HG02840 (cell line): ENCODE data around the gene COBLL1.
"Not testable (repeated sequence)": the region's sequence is repeated elsewhere in the genome, so short reads cannot be mapped to it uniquely, and the experiment has no call there.

Source experiments
- ATAC-seq: cut with Tn5 transposase; IDR thresholded peaks from one replicate; pipeline ENCODE4 v1.9.1; 2021; ENCODE audit warnings: mild to moderate bottlenecking, moderate library complexity, moderate number of reproducible peaks; ENCODE audit not compliant: unreplicated experiment, low FRiP score

Gene COBLL1, protein sequence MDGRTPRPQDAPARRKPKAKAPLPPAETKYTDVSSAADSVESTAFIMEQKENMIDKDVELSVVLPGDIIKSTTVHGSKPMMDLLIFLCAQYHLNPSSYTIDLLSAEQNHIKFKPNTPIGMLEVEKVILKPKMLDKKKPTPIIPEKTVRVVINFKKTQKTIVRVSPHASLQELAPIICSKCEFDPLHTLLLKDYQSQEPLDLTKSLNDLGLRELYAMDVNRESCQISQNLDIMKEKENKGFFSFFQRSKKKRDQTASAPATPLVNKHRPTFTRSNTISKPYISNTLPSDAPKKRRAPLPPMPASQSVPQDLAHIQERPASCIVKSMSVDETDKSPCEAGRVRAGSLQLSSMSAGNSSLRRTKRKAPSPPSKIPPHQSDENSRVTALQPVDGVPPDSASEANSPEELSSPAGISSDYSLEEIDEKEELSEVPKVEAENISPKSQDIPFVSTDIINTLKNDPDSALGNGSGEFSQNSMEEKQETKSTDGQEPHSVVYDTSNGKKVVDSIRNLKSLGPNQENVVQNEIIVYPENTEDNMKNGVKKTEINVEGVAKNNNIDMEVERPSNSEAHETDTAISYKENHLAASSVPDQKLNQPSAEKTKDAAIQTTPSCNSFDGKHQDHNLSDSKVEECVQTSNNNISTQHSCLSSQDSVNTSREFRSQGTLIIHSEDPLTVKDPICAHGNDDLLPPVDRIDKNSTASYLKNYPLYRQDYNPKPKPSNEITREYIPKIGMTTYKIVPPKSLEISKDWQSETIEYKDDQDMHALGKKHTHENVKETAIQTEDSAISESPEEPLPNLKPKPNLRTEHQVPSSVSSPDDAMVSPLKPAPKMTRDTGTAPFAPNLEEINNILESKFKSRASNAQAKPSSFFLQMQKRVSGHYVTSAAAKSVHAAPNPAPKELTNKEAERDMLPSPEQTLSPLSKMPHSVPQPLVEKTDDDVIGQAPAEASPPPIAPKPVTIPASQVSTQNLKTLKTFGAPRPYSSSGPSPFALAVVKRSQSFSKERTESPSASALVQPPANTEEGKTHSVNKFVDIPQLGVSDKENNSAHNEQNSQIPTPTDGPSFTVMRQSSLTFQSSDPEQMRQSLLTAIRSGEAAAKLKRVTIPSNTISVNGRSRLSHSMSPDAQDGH

DNA sequence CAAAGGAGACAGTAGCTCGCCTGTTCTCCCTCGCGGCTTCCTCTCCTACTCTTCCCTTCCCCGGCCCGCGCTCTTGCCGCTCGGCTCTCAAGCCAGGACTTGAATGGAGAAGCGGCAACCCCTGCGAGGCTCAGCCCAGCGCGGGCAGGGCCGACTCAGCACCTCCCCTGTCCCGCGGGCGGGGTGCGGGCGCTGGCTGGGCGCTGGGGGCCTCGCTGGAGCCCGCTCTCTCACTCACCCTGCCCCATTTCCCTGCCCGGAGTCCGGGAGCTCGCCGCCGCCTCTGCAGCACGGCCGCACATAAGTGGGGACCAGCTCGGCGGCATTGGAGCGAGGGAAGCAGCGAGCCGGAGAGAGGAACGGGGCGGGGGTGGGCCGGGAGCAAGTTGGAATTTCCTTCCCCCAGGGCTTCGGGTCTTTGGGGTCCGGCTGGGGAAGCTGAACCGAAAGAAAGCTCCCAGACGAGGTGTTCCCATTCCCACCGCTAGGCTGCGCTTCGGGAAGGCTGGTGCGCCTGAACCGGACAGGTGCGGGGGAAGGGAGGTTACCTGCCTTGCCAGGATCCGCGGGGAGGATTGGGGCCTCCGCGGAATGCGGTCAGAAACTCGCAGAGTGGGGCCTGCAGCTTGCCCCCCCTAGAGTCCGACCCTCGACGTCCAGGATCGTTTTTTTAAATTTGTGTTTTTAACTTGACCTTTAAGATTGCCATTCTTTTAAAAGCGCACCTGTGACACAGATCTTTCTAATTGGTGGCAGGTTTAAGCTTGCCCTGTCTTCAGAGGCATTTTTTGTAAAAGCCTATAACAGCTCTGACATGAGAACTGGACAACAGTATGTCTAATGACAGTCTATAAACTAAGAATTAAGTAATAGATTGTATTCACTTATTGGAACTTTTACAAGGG is at the start of gene COBLL1:
Gene COBLL1 (minus strand): TSS at position 105 of the 905 bp plus-strand sequence. CDS start 627 bp downstream, outside the sequence.
- ATAC-seq: peak; percentile 55

DNA sequence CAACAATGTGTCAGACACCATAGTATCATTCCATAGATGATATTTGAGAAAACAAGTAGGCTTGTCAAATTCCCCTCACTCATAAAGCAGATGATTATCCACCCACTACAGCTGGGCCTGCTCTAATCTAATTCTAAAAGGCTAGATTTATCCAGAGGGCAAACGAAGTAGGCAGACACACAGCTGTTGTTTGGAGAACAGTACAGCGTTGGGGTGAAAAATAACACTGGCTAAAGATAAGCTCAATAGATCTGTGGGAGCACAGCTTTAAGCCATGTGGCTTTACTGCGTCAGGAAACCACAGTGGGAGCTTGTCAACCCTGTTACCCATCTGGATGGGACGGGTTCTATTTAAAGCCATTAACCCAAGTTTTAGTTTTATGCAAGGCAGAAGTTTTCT is 48.9 kb upstream of the COBLL1 start:
- ATAC-seq: no peak

DNA sequence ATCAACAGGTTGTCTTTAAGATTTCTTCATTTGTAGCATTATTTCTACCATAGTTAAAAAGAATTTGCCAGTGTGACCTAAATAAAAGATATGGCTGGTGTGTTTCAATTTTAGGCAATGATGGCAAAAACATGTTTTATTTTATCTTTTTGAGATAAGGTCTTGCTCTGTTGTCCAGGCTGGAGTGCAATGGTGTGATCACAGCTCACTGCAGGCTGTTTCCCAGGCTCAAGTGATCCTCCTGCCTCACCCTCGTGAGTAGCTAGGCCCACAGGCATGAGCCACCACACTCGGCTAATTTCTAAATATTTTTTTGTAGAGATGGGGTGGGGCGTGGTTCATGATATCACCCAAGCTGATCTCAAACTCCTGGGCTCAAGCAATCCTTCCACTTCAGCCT is 47.0 kb upstream of the COBLL1 start:
- ATAC-seq: no peak

DNA sequence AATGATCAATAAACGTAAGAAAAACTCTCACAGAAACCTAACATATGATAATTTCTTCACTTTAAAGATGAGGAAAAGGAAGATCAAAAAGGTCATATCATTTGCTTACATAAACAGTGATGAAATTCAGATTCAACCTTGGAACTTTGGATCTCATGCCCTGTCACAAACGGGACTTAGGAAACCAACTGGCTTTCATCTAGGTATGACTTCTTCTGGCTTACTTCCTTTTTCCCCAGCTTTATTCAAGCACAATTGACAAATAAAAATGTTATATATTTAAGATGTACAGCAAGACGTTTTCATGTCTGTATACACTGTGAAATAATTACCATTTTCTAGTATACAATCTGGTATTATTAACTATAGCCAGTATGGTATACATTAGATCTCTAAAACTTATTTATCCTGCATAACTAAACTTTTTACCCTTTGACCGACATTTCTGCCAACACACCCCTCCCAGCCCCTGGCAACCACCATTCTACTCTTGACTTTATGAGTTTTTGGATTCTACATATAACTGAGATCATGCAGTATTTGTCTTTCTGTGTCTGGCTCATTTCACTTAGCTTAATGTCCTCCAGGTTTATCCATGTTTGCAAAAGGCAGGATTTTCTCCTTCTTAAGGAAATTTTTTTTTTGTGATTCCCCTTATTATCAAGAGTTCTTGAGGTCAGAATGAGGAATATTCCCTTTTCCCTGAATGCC is 46.0 kb upstream of the COBLL1 start:
- ATAC-seq: no peak

DNA sequence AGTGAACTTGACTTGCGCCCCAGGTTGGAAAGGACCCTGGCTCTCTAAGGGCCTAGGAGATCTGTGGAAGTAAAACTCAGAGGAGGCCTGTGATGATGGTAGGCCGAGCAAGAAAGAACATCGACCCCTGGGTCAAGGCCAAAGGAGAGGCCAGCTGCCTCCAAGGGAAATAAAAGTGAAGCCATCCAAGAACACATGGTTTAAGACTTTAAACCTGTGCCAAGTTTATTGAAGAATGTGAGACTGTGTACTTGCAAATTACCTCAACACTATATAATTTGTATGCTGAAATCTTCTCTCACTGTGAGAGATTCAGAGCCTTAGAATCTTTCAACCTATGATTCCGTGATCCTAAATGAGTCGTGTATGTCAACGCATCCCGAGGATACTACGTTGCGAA is 40.7 kb upstream of the COBLL1 start:
- no peak for ATAC-seq

DNA sequence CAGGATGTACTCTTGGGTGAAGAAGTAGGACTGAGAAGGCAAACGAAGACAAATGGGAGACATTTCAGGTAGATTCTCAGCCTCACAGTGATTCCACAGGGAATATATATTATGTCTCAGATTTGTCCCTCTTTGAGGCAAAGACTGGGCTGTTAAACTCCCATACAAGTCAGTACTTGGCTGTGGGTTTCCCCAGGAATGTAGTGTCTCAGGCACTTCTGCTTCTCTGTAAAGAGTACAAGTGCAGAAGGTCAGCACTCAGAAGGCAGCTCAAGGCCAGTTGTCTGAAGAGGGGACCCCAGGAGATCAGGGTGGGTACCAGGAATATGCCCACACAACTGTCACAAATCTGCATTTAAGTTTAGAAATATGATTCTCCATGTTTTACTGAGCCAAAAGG is 39.9 kb upstream of the COBLL1 start:
- no peak for ATAC-seq

DNA sequence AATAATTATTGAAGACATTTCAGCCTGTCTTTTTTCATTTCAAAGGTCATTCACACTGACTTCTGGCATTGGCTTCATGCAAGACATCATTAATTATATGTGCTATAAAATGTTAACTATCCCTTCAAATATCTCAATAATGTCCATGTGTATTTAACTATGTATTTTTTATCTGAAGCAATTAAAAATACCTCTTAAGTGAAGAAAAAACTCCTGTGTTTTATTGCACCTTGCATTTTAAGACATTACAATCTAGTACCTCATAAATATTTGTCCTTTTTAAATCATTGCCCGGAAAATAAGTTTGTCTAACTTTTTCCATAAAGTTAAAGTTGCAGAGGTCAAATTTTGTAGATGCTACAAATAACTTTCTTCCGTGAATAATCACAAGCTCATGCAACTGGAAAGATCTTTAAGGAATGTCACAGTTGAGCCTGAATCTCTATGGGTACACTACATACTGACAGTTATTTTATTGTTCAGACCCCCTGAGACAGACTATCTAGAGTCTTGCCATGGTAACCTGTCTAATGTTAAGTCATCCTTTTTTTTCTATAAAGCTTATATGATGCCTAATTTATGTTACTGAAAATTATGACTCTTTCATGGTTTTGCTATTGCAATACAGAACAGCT is 38.4 kb upstream of the COBLL1 start:
- ATAC-seq: no peak

DNA sequence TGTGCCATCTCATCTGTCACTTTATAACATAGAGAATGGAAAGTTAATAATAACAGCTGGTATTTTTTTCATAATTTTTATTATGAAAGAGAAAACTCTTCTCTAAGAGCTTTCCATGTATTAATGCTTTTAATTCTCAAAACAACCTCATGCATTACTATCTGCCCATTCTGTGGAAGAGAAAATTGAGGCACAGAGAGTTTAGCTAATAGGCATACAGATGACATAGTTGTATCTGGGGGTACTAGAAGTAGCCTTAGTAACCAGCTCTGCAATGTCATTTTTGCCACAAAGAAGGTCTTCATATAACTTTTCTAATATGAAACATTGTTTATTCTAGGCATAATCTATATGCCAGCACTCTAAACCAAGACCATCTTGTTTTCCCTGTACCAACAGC is 36.3 kb upstream of the COBLL1 start:
- ATAC-seq: no peak

DNA sequence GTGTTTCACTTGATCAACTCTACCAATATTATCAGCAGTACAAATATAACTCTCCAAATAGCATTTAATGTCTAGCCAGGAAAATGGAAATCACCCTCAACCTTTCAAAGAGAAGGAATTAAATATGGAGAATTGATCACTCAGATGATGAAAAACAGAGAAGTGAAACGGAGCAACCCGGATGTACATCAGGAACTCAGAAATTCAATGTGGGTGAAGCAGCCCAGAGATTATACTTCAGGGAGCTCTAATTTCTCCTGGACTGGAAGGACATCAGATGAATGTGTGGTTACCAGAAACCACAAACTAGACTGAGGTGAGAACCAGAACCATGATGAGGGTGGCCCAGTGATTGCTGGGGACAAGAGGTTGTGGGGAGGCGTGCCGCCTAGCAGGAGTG is 35.5 kb upstream of the COBLL1 start:
- ATAC-seq: no peak

DNA sequence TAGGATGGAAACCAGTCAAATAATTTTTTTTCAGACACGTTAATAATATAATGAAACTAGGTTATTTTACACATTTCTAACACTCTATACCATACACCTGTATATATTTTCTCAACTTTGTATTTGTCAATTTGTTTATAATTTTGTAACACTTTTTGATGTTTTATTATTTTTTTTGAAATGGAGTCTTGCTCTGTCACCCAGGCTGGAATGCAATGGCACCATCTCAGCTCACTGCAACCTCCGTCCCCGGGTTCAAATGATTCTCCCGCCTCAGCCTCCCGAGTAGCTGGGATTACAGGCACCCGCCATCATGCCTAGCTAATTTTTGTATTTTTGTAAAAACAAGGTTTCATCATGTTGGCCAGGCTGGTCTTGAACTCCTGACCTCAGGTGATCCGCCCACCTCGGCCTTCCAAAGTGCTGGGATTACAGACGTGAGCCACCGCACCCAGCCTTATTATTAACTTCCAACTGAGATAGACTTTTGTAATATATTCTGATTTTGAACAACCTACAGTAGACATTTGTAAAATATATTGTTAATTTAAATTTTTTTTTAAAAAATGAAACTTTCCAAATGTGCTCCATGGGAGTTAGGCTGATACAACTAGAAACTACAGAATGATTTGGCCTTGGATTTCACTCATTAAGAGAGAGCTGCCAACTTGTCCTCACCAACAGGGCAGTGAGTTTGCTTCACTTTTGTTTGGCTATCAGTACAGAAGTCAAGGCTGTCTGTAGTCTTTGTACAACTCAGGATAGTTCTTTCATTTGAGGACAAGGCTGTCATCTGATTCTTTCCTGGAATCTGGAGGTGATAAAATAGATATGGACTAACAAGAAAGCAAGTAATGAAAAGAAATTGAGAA is 33.9 kb upstream of the COBLL1 start:
- ATAC-seq: no peak

DNA sequence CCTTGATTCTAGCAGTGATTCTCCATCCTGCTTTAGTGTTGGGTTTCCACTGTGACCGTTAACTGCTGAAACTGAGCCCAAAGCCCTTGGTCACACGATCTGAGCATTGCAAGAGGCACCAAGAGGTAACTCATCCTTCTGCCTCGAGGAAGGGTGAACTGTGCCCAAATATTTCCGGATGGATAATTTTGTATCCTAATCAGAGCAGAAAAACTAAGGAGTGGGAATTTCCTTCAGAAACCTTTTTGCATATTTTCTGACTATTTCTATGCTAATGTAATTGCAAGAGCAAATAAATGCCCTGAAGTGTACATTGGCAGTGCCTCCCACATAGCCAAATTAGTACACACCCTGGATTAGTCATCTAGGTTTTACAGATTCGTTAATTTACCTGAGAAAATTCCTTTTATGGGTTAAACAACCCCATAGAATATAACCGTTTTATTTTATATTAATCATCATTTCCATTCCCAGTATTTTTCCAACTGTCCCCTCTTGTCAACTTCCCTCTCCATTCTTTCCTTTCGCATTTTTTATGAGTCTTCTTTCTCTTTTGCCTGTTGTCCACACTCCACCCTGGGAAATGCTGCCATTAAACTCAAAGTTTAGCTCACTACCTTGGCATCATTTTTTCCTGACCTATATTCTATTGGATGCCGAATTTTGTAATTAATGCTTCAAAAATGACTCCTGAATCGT is 31.7 kb upstream of the COBLL1 start:
- ATAC-seq: no peak

DNA sequence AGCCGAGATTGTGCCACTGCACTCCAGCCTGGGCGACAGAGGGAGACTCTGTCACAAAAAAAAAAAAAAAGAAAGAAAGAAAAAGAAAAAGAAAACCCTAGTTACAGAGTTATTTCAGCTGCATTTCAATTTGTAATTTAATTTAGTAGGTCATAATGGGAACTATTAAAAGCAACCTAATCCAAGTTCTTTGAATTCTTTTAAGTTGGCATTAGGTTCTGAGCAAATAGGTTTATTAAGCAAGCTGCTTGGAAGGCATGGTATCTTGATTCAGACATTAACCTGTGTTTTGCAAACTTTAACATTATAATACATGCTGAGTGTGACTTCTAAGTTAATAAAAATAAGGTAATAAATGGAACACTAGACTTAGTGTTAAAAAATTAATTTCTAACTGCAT is 29.8 kb upstream of the COBLL1 start:
- no peak for ATAC-seq

DNA sequence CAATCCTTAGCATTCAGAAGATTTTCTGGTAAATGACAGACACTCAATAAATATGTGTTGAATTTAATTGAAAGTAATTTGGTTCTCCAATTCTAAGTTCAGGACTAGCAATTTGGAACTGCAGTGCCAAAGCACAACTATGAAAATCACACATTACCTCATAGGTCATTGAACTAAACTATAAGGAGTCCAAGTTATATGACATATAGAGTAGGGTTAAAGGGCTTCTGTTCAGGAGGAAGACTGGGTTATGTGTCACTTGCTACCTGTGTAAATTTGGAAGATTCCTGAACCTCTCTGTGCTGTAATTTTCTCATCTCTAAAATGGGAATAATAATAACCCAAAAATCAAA is 27.8 kb upstream of the COBLL1 start:
- no peak for ATAC-seq

DNA sequence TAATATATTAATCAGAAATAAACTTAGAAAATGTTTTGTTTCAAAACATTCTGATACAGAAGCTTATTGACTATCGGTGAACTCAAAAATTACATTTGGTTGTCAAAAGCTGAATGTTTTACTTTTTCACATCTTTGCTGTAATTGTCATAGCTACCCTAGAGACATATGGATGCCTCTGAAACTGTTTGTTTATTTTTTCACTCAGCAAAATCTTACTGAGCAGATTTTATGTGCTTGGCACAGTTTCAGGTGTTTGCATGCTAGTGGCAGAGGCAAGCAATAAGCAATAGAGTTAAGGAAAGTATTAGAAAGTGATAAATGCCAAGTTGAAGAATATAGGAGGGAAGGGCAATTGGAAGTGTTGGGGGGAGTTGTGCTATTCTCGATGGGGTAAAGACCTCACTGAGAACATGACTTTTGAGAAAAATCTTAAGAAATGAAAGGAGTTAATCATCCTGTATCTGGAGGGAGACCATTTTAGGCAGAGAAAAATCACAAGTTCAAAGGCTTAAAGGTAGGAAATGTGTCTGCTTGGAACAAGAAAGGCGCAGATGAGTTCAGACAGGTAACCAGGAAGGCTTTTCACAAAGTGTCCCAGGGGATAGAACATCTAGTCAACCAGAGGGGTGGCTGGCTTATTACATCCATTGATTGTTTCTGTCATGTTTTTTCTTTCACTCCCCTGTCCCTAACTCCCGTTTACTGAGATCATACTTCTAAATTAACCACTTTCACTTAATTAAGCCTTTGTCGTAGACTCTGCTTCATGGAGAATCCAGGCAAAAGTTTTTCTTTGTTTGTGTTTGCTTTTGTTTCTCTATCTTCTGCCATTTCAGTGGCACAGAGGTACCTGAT is 27.2 kb upstream of the COBLL1 start:
- ATAC-seq: no peak

DNA sequence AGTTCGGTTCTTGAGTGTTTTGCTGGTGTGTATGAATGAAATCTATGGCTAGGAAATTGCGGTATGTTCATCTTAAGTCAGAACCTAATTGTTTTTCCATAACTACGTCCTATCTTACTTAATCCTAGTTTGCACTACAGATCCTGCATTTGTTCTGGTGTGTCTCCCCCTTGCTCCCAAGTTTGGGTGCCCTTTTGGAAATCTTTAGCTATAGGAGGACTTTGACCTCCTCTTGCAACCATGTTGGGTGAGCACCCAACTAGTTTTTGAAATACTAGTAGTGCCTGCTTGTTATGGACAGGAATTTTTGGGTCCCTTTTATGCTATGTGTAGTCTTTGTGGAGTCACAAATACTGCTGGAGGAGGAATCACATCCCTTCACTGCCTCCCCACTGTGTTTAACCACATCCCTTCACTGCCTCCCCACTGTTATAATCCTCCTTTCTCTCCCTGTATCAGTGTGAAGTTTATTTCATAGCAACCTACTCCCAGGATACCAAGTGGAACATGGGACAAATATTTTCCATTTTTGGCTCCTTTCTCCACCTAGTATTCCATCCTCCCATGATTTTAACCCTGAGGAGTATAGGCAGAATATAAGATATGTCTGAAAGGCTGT is 26.3 kb upstream of the COBLL1 start:
- ATAC-seq: no peak

DNA sequence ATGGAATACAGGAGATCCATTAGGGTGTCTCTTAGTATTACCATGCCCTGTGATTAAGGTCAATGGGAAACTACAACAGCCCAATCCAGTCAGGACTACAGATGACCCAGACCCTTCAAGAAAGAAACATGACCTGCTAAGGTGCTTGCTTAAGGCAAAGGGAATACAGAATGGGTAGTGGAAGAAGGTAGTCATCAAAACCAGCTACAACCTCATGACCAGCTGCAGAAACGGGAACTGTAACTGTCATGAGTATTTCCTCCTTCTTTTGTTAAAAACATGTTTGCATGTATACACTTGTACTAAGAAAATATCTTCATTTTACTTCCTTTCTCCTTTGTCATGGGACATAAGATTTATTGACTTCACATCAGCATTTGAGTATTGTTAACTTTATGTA is 24.8 kb upstream of the COBLL1 start:
- ATAC-seq: not testable (repeated sequence)
